OCI-LY7 (cell line): ENCODE data around the gene GLIPR1.

Experiments used
- CTCF ChIP-seq: fragments of 200-600 bp; sonication (generic); conservative IDR thresholded peaks from 2 replicates; pipeline ENCODE4 v1.5.1; 2014; ENCODE audit warnings: mild to moderate bottlenecking, antibody characterized with exemption, low read length, moderate library complexity, mixed read lengths
- EZH2phosphoT487 ChIP-seq: fragments of 200-600 bp; sonication (generic); IDR thresholded peaks from 2 replicates; pipeline ENCODE4 v1.6.1; 2018; ENCODE audit warnings: low read depth, borderline replicate concordance, mild to moderate bottlenecking, mixed run types, antibody characterized with exemption, low read length, moderate library complexity, mixed read lengths

GRCh38 chr12:75471902-75472890 is 8.4 kb upstream of the GLIPR1 start:
- no peak for TF ChIP-seq CTCF
- TF ChIP-seq EZH2phosphoT487: no peak
